AG04450 (cell line): ENCODE measurements around the gene PLCG2. TPM values are rescaled to one million over a fixed set of nuclear protein-coding genes. Genes with fewer than 3 reads are reported as not detected.

Experiments used
- CTCF ChIA-PET: fragments of 300-600, 350-600 bp; formaldehyde crosslinking; extraction: SDS; loops from one replicate; lab custom pipeline; 2022; ENCODE audit warnings: antibody characterized with exemption, inconsistent platforms; lab: Charles Lee
- POLR2A ChIA-PET: fragments of 350-600 bp; formaldehyde crosslinking; extraction: SDS; loops from one replicate; lab custom pipeline; 2021; ENCODE audit warnings: antibody characterized with exemption, inconsistent platforms; lab: Yijun Ruan, JAX
- DNase-seq: peaks from one replicate; pipeline ENCODE4 v3.0.0-alpha.2; 2011; ENCODE audit warnings: low read depth, low spot score
- H3K27ac ChIP-seq: one replicate; pipeline ENCODE4 v1.5.1; 2012; ENCODE audit warnings: low read depth, low read length, control low read depth
- H3K27me3 ChIP-seq: one replicate; pipeline ENCODE4 v1.6.0; 2012; ENCODE audit warnings: low read length; ENCODE audit not compliant: control insufficient read depth, insufficient read depth
- H3K4me3 ChIP-seq: 2 replicates; pipeline ENCODE4 v1.5.1; 2011; ENCODE audit warnings: mild to moderate bottlenecking, low read depth, low read length, control low read depth
- H3K9me3 ChIP-seq: 2 replicates; pipeline ENCODE4 v1.5.1; 2012; ENCODE audit warnings: low read length; ENCODE audit not compliant: control insufficient read depth, insufficient read depth
- polyA plus RNA-seq: library from polyadenylated mRNA; depleted of rRNA; stranded (reverse); fragments of >200 nt; gene quantifications from 2 replicates; pipeline ENCODE4 v1.2.3, GENCODE V29; 2011
- TF ChIP-seq, protein P1 (sequence below): IDR thresholded peaks from 2 replicates; pipeline ENCODE4 v1.5.1; 2011; ENCODE audit warnings: low read depth, low read length, control low read depth, inconsistent platforms

PLCG2 gene
- polyA plus RNA-seq, 1 experiment: 0.16 TPM

GRCh38 chr16:81806696-81807095, 27.6 kb downstream of the PLCG2 start:
- no peak overlapping the region for H3K4me3 ChIP-seq
- CTCF ChIA-PET: no interaction called here
- no peak for DNase-seq
- H3K27ac ChIP-seq: no peak overlapping the region
- no peaks in the 10 kb centered on the region for H3K27me3 ChIP-seq
- TF ChIP-seq, protein P1, sequence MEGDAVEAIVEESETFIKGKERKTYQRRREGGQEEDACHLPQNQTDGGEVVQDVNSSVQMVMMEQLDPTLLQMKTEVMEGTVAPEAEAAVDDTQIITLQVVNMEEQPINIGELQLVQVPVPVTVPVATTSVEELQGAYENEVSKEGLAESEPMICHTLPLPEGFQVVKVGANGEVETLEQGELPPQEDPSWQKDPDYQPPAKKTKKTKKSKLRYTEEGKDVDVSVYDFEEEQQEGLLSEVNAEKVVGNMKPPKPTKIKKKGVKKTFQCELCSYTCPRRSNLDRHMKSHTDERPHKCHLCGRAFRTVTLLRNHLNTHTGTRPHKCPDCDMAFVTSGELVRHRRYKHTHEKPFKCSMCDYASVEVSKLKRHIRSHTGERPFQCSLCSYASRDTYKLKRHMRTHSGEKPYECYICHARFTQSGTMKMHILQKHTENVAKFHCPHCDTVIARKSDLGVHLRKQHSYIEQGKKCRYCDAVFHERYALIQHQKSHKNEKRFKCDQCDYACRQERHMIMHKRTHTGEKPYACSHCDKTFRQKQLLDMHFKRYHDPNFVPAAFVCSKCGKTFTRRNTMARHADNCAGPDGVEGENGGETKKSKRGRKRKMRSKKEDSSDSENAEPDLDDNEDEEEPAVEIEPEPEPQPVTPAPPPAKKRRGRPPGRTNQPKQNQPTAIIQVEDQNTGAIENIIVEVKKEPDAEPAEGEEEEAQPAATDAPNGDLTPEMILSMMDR: no peak
- POLR2A ChIA-PET: no interaction called here
- H3K9me3 ChIP-seq: no peaks in the 10 kb centered on the region

- H3K27me3 ChIP-seq: no peaks in the 10 kb centered on the region
- ChIA-PET POLR2A (no interaction called here), CTCF (interaction anchor here (0.6 kb wide), 1 partner anchor 1341 kb away, joined by 3 read pairs; no protein-coding TSS in a partner anchor)
- DNase-seq: no peak
- H3K27ac ChIP-seq: no peak overlapping the region
- TF ChIP-seq, protein P1: no peak
- H3K4me3 ChIP-seq: no peak overlapping the region
- H3K9me3 ChIP-seq: no peaks in the 10 kb centered on the region
Observed at GRCh38 chr16:81807767-81808358, 28.8 kb downstream of the PLCG2 start.

- no peak for DNase-seq
- H3K27ac ChIP-seq: no peak overlapping the region
- H3K27me3 ChIP-seq: no peaks in the 10 kb centered on the region
- ChIA-PET POLR2A (no interaction called here), CTCF (no interaction called here)
- TF ChIP-seq, protein P1: no peak
- H3K9me3 ChIP-seq: no peaks in the 10 kb centered on the region
- H3K4me3 ChIP-seq: no peak overlapping the region
Observed at GRCh38 chr16:81808933-81809480, 29.9 kb downstream of the PLCG2 start.

GRCh38 chr16:81809567-81809966, 30.5 kb downstream of the PLCG2 start:
- ChIA-PET CTCF (no interaction called here), POLR2A (no interaction called here)
- H3K27me3 ChIP-seq: no peaks in the 10 kb centered on the region
- DNase-seq: no peak
- H3K4me3 ChIP-seq: no peak overlapping the region
- TF ChIP-seq, protein P1: no peak
- H3K9me3 ChIP-seq: no peaks in the 10 kb centered on the region
- H3K27ac ChIP-seq: no peak overlapping the region

DNA sequence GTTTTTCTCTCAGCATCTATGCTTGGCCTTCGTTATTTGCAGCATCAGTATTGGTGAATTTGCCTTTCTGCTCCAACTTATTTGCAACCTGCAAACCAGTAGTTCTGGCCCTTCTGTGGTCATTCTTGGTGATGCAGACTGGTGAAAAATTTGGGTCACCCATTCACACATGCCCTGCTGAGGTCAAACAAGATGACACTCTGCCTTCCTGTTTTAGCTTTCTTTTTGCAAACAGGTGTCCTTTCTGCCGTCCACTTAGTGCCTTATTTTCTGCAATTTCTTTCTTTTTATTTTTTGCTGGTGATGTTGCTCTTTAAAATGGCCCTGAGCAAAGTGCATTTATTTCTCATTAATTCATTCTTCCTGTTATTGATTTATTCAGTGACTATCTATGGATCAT, 31.3 kb downstream of the PLCG2 start:
- ChIA-PET POLR2A (no interaction called here), CTCF (no interaction called here)
- Histone ChIP-seq H3K4me3 (no peak overlapping the region), H3K27me3 (no peaks in the 10 kb centered on the region), H3K9me3 (no peaks in the 10 kb centered on the region), H3K27ac (no peak overlapping the region)
- DNase-seq: no peak
- TF ChIP-seq, protein P1: no peak
